ENCODE measurements around the gene SMIM38.
"Not testable (repeated sequence)": the region's sequence is repeated elsewhere in the genome, so short reads cannot be mapped to it uniquely, and the experiment has no call there.

SMIM38 gene

GRCh38 chr11:69122630-69123431, 32.9 kb upstream of the SMIM38 start:
- DNase-seq: no peak

GRCh38 chr11:69123593-69124545, 31.9 kb upstream of the SMIM38 start:
- DNase-seq: no peak

GRCh38 chr11:69125861-69126260, 29.9 kb upstream of the SMIM38 start:
- peak; percentile 14 for DNase-seq

GRCh38 chr11:69126286-69126685, 29.4 kb upstream of the SMIM38 start:
- no peak for DNase-seq

- DNase-seq: peak; percentile 26
These were observed 28.5 kb upstream of the SMIM38 start for GRCh38 chr11:69127081-69127850.

- no peak for DNase-seq
These were observed 27.9 kb upstream of the SMIM38 start for GRCh38 chr11:69127884-69128283.

GRCh38 chr11:69129053-69129452, 26.7 kb upstream of the SMIM38 start:
- no peak for DNase-seq

GRCh38 chr11:69129647-69130046, 26.1 kb upstream of the SMIM38 start:
- no peak for DNase-seq

GRCh38 chr11:69130654-69131053, 25.1 kb upstream of the SMIM38 start:
- peak; percentile 18 for DNase-seq

GRCh38 chr11:69131121-69131566, 24.6 kb upstream of the SMIM38 start:
- no peak for DNase-seq

GRCh38 chr11:69131644-69132300, 24.0 kb upstream of the SMIM38 start:
- peak; percentile 20 for DNase-seq

GRCh38 chr11:69132301-69132670, 23.4 kb upstream of the SMIM38 start:
- DNase-seq: no peak

GRCh38 chr11:69133251-69133650, 22.5 kb upstream of the SMIM38 start:
- no peak for DNase-seq

GRCh38 chr11:69134182-69134581, 21.6 kb upstream of the SMIM38 start:
- peak; percentile 20 for DNase-seq

- DNase-seq: peak; percentile 12
These were observed 20.8 kb upstream of the SMIM38 start for GRCh38 chr11:69134957-69135356.

GRCh38 chr11:69135420-69136363, 20.0 kb upstream of the SMIM38 start:
- peak; percentile 8 for DNase-seq

GRCh38 chr11:69136471-69136870, 19.3 kb upstream of the SMIM38 start:
- DNase-seq: peak; percentile 15

GRCh38 chr11:69137151-69137844, 18.4 kb upstream of the SMIM38 start:
- peak; percentile 6 for DNase-seq

- no peak for DNase-seq
These were observed 17.5 kb upstream of the SMIM38 start for GRCh38 chr11:69138265-69138664.

- DNase-seq: not testable (repeated sequence)
These were observed 15.6 kb upstream of the SMIM38 start for GRCh38 chr11:69140161-69140560.

GRCh38 chr11:69140635-69141034, 15.1 kb upstream of the SMIM38 start:
- no peak for DNase-seq

Data from activated CD4-positive, CD25-positive, alpha-beta regulatory T cell treated with anti-CD3 and anti-CD28 coated beads, Interleukin-2, amount 50 U/mL, for 72 hours (primary cell).